Hematopoietic multipotent progenitor cell treated with erythropoietin and hydrocortisone succinate and interleukin-3 and kit ligand, for 8 days (in vitro differentiated cells): ENCODE data around the gene NTSR1.

Source experiments
- DNase-seq: peaks from one replicate; pipeline ENCODE4 v3.0.0-alpha.2; 2015

The NTSR1 gene

DNA sequence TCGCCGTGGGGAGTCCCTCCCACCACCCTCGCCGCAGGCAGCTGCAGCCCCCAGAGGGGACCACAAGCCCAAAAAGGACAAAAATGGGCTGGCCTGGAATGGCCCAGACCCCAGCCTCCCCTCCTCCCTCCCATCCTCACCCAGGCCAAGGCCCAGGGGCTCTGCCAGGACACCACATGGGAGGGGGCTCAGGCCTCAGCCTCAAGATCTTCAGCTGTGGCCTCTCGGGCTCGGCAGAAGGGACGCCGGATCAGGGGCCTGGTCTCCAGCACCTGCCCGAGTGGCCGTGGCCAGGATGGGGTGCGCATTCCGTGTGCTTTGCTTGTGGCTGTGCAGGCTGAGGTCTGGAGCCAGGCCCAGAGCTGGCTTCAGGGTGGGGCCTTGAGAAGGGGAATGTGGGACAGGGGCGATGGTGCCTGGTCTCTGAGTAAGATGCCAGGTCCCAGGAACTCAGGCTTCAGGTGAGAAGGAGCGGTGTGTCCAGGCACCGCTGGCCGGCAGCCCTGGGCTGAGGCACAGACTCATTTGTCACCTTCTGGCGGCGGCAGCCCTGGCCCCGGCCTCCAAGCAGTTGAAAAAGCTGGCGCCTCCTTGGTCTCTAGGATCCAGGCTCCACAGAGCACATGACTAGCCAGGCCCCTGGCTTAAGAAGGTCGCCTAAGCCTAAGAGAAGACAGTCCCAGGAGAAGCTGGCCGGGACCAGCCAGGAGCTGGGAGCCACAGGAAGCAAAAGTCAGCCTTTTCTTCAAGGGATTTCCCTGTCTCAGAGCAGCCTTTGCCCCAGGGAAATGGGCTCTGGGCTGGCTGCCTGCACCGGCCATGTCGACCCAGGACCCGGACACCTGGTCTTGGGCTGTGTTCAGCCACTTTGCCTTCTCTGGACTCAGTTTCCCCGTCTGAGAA lies 52.5 kb downstream of the NTSR1 start:
- no peak for DNase-seq

DNA sequence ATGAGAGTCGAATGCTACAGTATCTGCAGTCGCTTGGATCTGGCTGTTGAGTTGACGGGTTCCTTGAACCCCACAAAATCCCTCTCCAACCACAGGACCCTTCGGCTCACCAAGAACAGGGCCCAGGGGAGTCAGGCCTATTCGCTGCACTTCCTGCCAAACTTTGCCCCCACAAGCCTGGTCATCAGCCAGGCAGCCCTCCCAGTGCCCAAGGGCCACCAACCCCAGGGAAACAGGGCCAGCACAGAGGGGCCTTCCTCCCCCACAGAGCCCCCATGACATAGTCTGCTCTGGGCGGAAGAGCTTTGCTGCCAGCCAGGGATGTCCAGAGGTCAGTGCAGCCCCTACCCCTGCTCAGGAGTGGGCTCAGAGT lies 53.1 kb downstream of the NTSR1 start:
- DNase-seq: no peak

DNA sequence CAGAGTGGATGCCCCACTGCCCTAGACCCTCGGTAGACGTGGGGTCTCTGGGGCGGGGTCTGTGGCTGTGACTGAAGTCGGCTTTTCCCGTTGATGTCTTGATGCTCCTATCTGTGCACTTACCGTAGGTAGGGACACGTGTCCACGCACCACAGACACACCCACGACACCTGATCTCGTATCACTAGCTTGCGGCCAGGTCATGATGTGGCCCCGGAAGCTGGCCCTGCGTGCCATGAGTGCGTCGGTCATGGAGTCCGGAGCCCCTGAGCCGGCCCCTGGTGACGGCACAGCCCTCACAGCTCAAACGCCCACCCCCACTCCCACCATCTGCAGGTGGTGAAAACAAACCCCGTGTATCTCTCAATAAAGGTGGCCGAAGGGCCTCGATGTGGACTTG lies 53.7 kb downstream of the NTSR1 start:
- DNase-seq: no peak

DNA sequence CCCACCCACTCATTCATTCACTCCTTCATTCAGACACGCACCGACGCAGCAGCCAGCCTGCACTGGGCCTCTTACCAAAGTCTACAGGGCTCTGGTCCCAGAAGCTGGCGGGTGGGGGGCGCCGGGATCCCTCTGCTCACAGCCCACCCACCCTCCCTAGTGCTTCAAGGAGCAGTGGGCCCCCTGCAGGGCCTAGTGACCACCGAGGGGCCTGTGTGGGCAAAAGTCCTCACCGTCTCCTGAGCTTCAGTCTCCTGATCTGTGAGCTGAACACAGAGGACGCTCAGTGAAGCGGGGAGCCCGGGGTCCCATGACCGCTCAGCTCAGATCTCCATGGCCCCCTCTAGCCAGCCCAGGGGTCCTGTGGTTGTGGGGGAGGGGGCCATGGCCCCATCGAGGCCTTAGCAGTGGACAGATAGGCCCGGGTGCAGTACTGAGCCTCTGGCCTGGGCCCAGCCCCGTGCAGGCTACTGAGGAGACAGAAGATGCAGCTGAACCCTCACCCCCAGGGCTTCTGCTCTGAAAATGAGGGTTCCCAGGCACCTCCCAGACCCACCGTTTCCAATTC lies 54.2 kb downstream of the NTSR1 start:
- no peak for DNase-seq

DNA sequence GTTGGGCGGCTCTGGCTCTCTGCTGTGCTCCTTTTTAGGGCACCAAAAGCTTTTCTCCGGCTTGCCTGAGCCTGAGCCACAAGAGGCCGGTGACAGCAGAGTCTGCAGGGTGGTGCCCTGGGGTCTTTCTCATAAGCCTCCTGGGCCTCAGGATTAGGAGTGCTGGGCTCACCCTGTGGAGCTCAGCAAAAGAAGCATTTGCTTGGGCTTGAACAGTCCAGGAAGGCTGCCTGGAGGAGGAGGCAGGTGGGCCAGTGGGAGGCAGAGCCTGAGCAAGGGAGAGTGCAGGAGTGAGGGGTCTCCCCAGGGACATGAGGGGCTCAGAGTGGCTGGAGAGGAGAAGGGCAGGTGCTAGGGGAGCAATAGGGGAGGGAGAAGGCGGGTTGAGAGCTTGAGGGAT lies 54.8 kb downstream of the NTSR1 start:
- no peak for DNase-seq

DNA sequence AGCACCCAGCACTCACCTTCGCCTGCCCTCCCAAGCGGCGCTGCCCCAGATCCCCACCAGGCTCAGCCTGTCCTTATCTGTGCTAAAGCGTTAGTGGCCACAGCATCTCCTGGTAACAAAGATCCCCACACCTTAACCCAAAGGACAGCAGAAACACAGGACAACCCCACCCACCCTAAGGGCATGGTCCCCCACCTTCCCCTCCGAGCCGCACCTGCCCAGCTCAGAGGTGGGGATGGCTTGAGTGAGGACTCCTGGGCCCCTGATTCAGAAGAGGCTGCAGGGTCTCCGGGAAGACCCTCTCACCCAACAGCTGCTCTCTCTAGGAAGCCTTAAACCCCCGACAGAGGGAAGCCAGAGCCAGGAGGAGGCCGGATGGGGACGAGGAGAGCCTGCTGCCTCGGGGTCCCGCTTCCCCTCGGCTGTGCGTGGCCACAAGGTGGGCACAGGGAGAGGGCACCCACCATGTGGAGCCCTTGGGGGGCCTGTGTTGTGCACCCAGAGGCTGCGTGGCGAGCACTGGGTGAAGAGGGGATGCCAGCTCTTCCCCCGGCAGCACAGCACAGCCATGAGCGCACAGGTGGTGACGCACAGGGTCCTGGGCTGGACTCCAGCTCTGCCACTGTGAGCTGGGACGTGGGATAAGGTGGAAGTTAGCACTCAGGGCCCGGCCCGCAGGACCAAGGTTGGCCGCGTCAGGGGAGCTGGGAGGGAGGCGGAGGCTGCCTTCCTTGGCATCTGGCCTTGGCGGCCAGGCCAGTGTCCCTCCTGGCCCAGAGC lies 55.7 kb downstream of the NTSR1 start:
- no peak for DNase-seq

DNA sequence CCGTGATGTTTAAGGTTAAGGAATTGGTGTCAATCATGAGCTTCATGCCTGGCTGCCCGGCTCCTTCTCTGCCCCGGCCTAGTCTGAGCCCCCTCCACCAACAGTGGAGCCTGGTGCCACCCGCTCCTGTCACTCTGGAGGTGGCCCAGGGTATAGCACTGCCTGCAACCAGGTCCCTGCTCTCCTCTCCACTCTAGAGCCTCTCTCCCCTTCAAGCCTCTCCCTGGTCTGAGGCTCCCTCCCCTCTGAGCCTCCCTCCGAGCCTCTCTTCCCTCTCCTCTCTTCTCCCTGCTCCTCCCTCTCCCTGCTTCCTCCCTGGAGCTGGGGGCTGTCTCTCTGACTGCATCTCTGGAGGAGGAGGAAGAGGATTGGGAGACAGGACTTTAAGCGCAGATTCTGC lies 56.4 kb downstream of the NTSR1 start:
- DNase-seq: no peak

DNA sequence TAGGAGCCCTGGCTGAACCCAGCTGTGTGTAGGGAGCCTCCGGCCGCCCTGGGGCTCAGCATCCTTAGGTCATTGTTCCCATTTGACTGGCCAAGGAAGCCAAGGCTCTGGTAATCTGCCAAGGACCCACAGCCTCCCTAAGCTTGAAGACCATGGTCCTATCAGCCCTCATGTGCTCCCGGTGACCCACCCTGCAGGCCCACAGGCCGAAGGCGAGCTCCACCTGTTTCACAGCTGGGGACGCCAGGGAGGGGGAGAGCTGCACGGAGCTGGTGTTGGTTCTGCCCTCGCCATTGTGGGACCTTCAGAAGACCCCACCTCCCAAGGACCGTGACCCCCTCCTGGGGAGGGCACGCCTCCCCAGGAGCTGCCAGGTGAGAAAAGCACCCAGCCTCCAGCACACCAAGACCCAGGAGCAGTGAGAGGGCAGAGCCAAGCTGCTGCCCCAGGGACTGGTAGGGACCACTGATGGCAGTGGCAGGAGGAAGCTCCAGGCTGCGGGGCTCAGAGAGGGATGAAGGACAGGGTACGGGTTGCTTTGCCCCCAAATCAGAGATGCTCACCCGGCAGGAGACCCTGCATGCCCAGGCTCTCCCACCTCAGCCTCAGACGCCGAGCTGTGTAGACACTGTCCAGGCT lies 56.9 kb downstream of the NTSR1 start:
- no peak for DNase-seq

DNA sequence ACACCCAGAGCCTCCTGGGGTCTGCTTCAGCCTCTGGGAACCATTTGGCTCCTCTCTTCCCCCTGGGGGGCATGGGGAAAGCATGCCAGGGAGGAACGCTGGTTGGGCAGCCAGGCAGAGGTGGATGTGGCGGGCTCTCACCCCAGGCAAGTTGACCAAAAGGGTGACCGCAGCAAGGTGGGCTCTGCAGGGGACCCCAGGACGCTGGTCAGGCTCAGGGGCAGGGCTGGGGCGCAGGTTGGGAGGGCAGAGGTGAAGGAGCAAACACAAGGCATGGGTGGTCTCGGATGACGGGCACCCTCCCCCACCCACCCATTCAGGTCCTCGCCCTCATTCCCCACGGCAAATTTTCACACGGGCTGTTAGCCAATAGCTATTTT lies 57.4 kb downstream of the NTSR1 start:
- no peak for DNase-seq

DNA sequence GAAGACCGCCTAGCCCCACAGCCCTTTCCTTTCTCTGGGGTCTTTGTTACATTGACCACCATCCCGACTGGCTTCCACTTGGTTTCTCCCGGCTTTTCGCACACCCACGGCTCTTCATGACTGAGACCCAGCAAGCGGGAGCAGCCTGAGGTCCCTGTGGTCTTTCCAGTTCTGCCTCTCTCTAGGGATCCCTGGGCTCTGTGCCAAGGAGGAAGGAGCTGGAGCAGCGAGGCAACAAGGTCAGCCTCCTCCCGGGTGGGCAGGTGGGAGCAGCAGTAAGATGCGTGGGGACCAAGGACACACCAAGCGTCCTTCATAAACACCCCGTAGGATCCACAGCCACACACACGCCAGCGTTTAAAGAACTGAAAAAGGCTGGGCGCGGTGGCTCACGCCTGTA lies 58.1 kb downstream of the NTSR1 start:
- DNase-seq: no peak

DNA sequence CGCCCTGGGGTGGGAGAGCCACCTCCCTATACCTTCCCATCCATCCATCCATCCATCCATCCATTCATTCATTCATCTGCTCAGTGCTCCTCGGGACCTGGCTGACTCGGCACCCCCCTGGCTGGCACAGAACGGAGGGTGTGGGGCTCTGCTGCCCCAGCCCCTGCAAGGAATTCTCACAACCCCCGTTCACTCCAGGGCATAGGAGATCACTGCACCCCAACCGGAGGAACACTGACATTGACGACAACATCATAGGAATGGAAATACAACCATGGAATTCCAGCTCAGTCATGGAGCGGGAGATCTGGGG lies 59.6 kb downstream of the NTSR1 start:
- DNase-seq: no peak

DNA sequence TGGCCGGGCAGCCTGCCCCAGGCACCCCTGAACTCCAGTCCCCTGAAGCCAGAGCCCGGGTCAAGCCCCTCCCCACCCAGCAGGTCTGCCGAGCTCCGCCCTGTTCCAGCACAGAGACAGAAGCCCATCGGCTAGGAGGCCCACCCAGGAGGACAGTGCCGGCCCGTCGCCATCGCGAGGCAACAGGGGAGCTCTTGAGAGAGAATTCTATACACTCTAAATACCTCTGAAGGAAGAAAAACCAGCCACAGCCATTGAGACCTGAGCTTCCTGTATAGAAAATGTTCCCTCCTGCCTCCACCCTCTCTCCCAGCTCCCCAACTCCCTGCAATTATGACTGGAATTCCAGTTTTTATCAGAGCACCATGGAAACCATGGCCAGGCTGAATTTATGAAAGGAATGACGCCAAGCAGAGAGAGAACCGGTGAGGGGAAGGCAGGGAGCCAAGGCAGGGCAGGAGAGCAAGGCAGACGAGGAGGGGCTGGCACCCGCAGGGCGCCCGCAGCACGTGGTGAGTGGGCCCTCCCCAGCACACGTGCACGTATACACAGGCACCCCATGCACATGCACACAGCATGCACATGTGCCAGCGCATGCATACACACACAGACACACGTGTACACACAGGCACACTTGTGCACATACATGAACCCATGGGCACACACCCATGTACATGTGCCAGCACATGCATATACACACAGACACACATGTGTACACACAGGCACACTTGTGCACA lies 60.1 kb downstream of the NTSR1 start:
- no peak for DNase-seq

DNA sequence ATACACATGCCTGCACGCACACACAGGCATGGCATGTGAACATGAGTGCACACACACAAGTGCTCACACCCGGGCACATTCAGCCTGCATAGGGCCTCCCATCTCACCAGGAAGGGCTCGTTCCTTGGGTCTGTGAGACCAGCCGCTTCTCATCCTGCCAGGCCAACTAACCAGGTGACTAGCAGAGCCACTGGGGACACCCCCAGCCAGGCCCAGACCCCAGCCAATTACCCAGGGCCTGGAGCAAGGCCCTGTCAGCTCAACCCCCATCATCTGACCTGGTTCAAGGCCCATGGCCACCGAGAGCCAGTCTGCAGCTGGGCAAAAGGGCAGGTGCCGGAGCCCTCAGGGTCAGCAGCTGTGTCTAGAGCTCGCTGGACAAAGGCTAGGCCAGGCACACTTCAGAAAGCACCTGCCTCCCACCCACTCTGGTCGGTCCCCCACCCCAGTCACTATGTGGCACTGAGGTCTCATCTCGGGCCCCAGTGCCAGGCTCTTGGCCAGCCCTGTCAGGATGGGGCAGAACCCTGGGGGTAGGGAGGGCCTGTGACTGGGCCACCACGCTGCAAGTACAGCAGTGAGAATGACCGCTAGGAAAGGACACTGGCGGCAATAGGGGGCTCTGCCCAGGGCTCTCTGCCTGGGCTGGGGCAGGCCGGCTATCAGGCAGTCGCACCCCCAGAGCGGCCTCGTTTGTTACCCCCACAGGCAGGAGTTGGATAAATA lies 60.9 kb downstream of the NTSR1 start:
- DNase-seq: no peak

DNA sequence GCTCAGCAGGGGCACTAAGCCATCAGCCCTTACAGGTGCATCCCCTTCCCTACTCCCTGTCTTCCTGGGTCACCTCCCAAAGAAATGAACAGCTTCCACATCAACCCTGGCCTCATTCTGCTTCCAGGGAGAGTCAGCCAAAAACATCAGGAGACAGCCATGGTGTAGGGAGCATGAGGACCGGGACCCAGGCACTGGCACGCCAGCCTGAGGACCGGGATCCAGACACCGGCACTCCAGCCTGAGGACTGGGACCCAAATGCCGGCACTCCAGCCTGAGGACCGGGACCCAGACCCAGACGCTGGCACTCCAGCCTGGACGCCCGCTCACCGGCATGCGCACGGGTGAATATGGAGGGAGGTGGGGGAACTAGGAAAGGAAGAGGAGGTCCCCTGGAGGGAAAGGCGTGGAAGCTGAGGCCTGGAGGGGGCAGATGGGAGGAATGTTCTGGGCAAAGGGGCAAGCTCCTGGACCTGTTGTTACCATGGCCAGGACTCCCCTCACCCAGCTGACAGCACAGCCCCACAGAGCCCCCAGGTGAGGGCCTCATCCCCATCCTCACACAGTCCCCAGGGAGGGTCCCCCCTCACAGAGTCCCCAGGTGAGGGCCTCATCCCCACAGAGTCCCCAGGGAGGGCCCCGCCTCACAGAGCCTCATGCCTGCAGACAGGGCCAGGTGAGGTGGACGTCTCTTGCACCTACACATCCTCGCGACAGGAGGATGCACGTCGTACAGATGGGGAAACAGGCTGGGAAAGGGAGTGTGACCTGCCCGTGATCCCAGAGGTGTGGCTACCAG lies 61.7 kb downstream of the NTSR1 start:
- no peak for DNase-seq

DNA sequence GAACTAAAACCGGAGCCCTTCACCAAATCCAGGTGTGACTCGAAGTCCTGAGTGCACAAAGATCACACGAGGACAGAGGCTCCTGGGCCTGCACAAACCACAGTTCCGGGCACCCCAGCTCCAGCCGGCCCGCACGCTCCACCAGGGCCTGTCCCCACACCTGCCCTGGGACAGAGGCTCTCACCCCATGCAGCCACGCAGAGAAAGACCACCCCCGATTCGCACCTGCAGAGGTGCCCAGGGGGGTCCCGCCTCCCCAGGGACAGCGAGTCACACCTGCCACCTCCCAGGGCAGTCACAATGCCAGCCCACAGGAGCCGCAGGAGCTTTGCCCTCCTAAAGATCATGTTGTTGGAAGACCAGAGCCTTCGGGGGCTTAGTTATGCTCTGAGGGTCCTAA lies 62.3 kb downstream of the NTSR1 start:
- no peak for DNase-seq

DNA sequence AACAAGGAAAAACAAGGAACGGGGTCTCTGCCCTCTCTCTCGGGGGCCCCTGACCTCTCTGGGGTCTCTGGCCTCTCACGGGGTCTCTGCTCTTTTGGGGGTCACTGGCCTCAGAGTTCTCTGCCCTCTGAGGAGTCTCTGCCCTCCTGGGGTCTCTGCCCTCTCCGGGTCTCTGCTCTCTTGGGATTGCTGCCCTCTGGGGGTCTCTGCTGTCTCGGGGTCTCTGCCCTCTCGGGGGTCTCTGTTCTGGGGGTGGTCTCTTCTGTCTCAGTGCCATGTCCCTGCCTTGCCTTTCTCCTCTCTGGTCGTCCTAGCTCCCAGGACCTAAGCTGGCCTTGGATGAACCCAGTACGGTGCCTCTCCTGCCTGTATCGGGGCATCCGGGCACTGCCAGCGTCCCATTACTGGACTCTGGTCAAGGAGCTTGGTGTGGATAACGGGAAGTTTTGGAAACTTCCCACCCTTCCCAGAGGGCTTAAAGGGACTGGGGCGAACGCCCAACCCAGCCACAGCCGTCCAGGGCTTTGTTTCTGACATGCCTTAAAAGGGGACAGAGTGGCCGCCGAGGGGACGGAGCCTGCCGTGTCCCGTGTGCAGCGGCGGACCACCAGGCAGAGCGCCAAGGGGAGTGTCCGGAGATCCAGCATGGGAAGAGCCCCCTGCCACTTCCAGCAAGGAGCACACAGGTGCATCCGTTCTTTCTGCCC lies 62.9 kb downstream of the NTSR1 start:
- no peak for DNase-seq

DNA sequence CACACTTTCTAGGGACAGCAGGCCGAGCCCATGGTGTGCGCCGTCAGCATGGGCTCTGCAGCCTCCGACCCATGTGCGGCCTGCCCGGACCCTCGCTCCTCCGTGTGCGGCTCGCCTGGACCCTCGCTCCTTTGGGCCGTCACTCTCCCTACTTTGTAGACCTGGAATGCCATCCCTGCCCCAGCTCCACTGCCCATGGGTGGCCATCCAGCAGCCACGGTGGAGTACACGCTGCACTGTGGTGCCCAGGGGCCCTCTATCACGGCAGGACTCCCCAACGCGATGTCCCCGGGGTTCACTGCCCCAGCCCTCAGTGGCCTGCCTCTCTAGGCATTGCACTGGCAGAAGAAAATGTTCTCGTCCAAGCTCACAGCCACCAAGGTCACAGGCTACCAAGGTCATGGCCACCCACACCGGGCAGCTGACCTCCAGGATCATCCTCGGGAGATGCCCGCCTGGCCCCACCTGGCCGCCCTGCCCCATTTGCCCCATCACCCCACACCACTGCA lies 63.5 kb downstream of the NTSR1 start:
- no peak for DNase-seq

DNA sequence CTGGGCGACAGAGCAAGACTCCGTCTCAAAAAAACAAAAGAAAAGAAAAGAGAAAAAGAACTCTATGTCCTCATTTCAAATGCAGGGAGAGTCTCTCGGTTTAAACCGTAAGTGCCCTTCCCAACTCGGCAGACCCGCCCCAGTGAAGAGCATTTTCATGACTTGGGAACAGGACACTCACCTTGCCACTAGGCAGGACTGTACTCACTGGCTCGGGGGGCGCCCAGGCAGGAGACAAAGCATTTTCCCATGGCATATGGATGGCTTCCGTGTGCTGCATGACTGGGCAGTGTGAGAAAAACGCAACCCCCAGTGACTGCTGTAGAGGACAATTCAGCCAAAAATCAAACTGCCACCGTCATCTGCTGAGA lies 64.0 kb downstream of the NTSR1 start:
- DNase-seq: no peak

DNA sequence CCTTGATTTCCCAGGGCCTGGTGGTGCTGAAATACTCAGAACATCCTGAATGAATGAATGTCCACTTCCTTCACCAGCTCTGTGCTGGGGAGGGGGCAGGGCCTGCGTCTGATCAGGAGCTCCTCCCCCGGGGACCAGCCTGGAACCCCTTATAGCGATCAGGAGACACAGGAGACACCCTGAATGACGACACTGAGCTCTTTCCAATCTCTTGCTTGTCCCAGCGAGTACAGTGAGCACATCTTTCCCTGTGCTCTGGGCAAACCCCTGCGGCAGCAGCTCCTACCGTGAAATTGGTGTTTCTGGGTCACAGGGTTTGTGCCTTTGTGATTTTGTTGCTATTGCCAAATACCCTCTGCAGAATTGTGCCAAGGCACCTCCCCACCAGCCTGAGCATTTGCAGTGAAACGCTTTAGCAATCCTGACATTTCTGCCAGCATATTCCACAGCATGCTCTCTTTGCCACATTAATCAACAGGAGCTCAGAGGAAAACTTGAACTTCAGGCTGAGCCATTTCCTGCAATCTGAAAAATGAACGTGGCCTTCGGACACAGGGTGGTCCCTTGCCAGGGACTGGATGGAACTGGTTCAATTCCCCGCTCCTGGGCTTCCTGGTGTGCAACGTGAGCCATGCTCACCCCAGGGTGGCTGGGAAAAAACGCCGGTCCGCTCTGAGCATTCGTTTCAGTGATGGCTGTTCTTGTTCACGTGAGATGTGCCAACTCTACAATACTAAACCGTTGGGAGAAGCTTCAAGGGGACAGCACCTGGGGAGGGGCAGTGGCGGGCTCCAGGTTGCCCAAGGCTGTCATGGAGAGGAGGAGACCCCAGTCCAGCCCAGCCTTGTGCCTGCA lies 64.6 kb downstream of the NTSR1 start:
- no peak for DNase-seq
